GM19193 (cell line): Measurements from ENCODE around the gene PACSIN2.

Source experiments
- POLR2A ChIP-seq: IDR thresholded peaks from 4 replicates; pipeline ENCODE4 v1.6.1; 2011; ENCODE audit not compliant: insufficient read depth, insufficient read length; ENCODE audit errors: extremely low read depth

The PACSIN2 gene

DNA sequence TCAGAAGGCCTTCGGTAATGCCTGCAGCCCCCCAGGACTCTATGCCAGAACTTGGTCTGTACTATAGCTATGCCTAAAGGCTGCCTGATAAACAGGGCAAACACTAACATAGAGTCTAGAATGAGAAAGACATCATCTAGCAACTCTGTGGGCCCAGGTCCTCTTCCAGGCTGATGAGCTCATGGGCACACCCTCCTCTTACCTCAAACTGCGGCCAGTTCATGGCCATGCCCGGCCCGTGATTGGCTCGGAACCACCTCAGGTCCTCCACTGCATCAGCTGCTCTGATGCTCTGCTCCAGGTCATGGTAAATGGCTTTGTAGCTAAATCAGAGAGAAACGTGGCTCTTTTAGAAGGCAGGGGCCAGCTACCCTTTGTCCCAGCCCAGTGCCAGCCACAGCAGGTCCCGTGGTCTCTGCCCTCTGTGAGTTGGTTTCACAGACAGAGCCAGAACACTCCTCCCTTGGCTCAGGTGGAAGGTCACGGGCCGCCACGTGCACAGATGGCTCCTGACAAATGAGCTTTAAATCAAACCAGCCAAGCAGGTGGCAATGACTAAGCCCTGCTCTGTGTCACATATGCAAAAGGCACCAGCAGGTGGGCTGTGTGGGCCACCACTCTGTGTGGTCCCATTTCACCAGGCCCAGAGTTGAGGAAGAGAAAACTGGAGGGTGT, 132.8 kb downstream of the PACSIN2 start:
- TF ChIP-seq POLR2A = no peak

- TF ChIP-seq POLR2A = no peak
Measured at GRCh38 chr22:42881298-42881697, 133.7 kb downstream of the PACSIN2 start.

DNA sequence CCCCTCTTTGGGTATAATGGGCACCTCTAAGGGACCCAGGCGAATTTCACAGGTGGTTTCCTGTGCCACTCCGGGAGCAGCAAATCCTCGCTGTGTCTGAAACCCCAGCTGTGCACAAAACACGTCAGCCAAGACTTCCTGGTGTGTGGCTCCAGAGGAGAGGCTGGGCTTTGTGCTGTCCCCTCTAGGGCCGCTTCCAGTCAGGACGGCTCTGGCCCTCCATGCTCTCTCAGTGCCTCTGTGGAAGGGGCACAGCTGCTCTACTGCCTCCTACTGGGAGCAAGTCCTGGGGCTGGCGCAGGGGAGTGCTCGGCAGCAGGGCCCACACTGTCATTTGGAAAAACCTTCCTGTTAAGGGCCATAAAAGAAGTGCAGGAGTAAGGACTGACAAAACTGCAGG, 134.1 kb downstream of the PACSIN2 start:
- TF ChIP-seq POLR2A = no peak

DNA sequence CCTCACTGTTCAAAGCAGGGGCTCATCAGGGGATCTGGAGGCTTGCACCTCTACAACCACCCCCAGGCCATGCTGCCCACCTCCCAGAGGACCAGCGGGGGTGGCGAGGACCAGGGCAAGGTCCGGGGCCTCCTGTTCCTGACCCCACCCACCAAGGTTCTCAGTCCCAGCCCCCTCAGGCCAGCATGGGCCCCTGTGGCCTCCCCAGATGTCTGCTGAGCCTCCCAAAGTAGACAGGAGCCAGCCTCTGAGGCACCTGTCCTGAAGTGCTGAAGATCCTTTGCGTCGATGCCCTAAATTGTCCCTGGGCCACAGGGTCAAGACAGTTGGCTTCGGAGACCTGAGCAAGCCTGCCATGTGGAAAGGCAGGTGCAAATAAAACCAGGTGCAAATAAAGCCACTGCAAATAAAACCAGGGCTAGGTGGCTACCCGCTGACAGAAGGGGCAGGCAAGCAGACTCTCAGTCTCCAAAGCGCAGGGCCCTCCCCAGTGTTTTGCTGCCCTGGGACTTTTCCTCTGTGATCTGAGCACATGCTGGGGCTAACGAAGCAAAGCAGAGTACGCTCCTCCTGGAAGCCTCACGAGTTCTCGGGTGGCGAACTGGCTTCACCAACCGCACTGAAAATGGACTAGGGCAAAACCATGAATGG, 135.5 kb downstream of the PACSIN2 start:
- no peak for TF ChIP-seq POLR2A

GRCh38 chr22:42878561-42879305, 136.2 kb downstream of the PACSIN2 start:
- no peak for TF ChIP-seq POLR2A

GRCh38 chr22:42877597-42878340, 137.2 kb downstream of the PACSIN2 start:
- TF ChIP-seq POLR2A = no peak

DNA sequence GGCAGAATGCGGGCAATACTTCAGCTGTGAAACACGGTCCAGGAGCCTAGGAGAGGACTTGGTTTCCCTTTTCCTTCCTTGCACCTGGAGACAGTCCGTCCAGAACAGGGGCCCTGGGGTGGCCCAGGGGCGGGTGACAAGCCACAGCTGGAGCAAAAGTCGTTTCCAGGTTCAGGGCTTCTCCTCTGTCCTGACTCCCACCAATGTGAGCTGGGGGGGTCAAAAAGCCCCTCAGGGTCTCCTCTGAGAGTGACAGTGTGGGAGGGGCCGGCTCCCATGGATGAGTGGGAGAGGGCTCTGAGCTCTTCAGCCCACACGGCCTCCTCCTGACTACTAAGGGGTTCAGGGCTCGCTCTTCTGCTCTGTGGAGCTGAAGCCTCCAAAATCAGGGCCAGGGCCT, 137.8 kb downstream of the PACSIN2 start:
- TF ChIP-seq POLR2A = no peak

- no peak for TF ChIP-seq POLR2A
Measured at GRCh38 chr22:42876041-42876440, 138.9 kb downstream of the PACSIN2 start.

- TF ChIP-seq POLR2A = no peak
Measured at GRCh38 chr22:42874010-42874409, 140.9 kb downstream of the PACSIN2 start.

DNA sequence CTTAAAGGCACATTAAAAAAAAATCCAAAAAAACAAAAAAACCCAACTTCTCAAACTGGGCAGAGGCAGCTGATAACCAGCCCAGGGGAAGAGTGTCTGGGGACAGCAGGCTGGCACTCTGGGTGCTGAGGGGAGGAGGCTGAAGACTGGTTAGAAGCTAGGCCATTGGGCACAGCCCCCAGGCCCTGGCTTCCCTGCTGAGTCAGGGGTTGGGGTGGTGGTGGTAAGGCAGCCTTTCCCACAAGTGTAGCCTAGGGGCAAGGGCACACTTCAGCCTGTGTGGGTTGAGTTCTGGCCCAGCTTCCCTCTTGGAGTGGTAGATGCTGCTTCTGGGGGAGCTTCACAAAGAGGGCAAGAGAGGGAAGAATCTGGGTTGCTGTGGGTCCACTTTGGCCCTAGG, 141.6 kb downstream of the PACSIN2 start:
- TF ChIP-seq POLR2A = no peak

DNA sequence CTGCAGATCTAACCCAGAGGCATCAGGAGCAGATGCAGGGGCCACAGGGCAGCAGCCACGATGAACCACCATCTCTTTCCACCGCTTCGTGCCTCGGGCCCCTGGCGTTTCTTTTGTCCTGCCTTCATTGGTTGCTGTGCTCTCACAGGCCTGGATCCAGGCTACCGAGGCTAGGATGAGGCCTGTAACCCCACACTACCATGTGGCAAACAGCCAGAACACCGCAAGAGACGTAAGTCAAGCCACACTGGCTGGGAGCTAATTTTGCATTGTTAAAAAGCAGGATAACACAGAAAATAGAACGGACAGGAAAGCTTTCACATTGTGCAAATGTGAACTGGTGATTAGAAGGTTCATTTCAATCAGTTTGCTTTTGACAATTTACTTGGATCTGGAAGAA, 142.1 kb downstream of the PACSIN2 start:
- TF ChIP-seq POLR2A = no peak

DNA sequence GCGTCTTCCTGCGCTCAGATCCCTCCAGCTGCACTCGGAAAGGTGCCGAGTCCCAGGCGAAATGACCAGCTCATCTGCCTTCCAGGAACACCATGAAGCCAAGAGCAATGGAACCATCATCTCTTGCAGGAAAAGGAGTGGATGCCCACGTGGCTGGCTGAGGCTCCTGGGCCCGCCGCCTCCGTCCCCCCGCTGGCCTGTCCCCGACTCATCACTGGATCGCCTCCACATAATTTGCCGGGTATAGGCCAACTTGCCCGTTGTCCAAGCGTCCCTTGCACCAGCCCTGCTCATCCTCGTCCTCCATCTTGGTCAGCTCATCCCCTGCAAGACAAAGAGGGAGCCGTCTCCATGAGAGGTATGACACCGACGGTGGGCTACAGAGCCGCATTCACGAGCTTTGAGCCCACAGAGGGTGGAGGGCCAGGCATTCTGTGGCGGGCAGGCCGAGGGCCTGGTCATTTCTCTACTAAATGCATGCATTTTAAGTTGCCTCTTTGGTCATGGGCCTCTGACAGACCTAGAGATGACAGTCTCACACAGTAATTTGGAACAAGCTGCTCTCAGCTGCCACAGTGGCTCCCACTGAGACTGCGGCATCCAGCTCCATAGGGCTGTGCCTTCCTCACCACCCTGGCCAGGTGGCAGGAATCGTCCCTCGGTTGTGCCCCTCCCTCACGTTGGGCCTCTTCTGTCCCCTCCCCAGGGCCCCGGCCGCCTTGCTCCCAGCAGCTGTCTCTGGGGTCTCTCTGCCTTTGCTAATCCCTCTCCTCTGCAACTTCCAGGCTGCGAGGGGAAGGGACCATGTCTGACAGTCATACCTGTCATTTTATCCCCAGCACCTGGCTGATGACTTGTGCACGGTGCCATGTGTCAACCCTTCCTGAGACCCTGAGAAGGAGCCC, 143.6 kb downstream of the PACSIN2 start:
- TF ChIP-seq POLR2A = no peak

GRCh38 chr22:42869888-42870480, 145.0 kb downstream of the PACSIN2 start:
- no peak for TF ChIP-seq POLR2A

DNA sequence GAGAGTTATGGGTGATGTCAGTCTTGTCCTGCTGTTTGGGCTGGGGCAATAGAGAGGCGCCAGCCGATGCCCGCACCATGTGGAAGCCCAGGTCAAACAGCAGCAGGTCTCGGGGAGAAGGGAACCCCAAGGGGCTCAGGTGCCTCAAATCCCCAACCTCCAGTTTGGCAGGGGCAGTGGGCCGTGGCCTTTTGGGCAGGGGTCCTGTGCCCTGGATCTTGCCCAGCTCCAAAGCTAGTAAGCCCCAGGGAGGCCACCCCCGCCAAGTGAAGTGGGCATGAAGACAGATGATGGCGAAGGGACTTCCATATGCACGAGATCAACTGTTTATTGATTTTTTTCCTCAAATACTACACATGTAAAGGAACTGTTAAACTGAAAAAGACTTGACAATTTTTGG, 145.5 kb downstream of the PACSIN2 start:
- no peak for TF ChIP-seq POLR2A
